Gastrocnemius medialis (tissue), 4 donors: ENCODE data around the gene NHSL1.

Source experiments
- CTCF ChIP-seq, 5 experiments: fragments of 450-650 bp in 3 of 5; fragments of 200-600 bp in 2 of 5; sonication (generic) in 2 of 5; IDR thresholded peaks in 4 of 5; conservative IDR thresholded peaks in 1 of 5; 1 replicate in 4 of 5; 2 replicates in 1 of 5; pipeline ENCODE4 v1.5.1; 2016 to 2019; ENCODE audit warnings: antibody characterized with exemption in 5 of 5, mild to moderate bottlenecking in 3 of 5, moderate library complexity in 3 of 5
- POLR2A ChIP-seq, 2 donors: fragments of 450-650 bp; IDR thresholded peaks; one replicate each; pipeline ENCODE4 v1.6.1; 2017; ENCODE audit warnings: antibody characterized with exemption in 2 of 2, mild to moderate bottlenecking in 2 of 2, moderate library complexity in 2 of 2

- TF ChIP-seq CTCF (IDR thresholded peaks at IDR 0.05 in 4 of 5, conservative IDR thresholded peaks at IDR 0.05 in 1 of 5), result no peak
- TF ChIP-seq POLR2A (IDR thresholded peaks at IDR 0.05), result no peak
These were observed 122.3 kb downstream of the NHSL1 start for GRCh38 chr6:138377042-138377441.
